HL-60 (cell line): Measurements from ENCODE around the gene CACNA1S.

Experiments
- DNase-seq, 2 experiments: peaks; one replicate each; pipeline ENCODE4 v3.0.0-alpha.2; 2010 to 2020; ENCODE audit warnings: low read depth in 1 of 2, low spot score in 1 of 2
- H3K27ac ChIP-seq: fragments of 250-450 bp; sonication (Bioruptor Pico); replicated peaks from 2 replicates; pipeline ENCODE4 v1.5.1; 2020; ENCODE audit warnings: mild to moderate bottlenecking, moderate library complexity
- H3K27me3 ChIP-seq: fragments of 250-450 bp; sonication (Bioruptor Pico); 2 replicates; pipeline ENCODE4 v1.5.1; 2021; ENCODE audit warnings: mild to moderate bottlenecking, moderate library complexity; ENCODE audit not compliant: insufficient read depth, poor library complexity, severe bottlenecking
- H3K4me3 ChIP-seq: replicated peaks from 2 replicates; pipeline ENCODE4 v1.5.1; 2011; ENCODE audit warnings: mild to moderate bottlenecking, control low read depth, low read length; ENCODE audit not compliant: insufficient read depth
- CTCF ChIP-seq: IDR thresholded peaks from one replicate; pipeline ENCODE4 v1.5.1; 2011; ENCODE audit warnings: low read length, control low read depth, inconsistent platforms; ENCODE audit not compliant: insufficient read depth
- GABPA ChIP-seq: IDR thresholded peaks from 2 replicates; pipeline ENCODE4 v1.6.1; 2012; ENCODE audit warnings: low read depth
- POLR2AphosphoS5 ChIP-seq: IDR thresholded peaks from 2 replicates; pipeline ENCODE4 v1.6.1; 2012; ENCODE audit warnings: low read depth
- REST ChIP-seq: IDR thresholded peaks from 2 replicates; pipeline ENCODE4 v1.6.1; 2012; ENCODE audit warnings: low read depth; ENCODE audit not compliant: insufficient replicate concordance
- SPI1 ChIP-seq: IDR thresholded peaks from 2 replicates; pipeline ENCODE4 v1.6.1; 2012; ENCODE audit warnings: low read depth, mild to moderate bottlenecking, borderline replicate concordance

The CACNA1S gene

DNA sequence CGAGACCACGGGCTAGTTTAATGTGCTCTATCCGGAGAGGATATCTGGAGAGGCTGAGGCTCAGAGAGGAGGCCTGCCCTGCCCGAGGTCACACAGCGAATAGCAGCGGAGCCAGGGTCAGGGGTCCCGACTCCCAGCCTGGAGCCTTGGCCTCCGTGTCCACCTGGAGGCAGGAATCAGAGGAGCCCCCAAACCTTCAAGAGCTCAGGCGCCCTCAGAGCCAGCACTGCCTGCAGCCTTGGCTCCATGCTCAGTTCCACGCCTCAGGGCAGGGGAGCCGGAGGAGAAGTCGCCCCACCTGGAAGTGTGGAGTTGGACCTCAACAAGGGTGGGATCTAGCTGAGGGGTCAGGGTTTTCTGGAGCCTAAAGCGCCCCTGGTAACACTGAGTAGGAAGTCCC lies 16.7 kb upstream of the CACNA1S start:
- Histone ChIP-seq H3K4me3 (no peak overlapping the region), H3K27me3 (no peaks in the 10 kb centered on the region), H3K27ac (no peak overlapping the region)
- TF ChIP-seq POLR2AphosphoS5 = no peak
- no peak for TF ChIP-seq CTCF
- no peak for TF ChIP-seq SPI1
- TF ChIP-seq REST = no peak
- no peak for TF ChIP-seq GABPA
- DNase-seq = no peak

- H3K27ac ChIP-seq = no peak overlapping the region
- no peaks in the 10 kb centered on the region for H3K27me3 ChIP-seq
- no peak overlapping the region for H3K4me3 ChIP-seq
- no peak for TF ChIP-seq POLR2AphosphoS5
- no peak for TF ChIP-seq SPI1
- no peak for TF ChIP-seq GABPA
- no peak for TF ChIP-seq CTCF
- TF ChIP-seq REST = no peak
- DNase-seq = no peak
Observed at GRCh38 chr1:201128476-201128875, 16.2 kb upstream of the CACNA1S start.

- DNase-seq = no peak
- Histone ChIP-seq H3K27me3 (no peaks in the 10 kb centered on the region), H3K4me3 (no peak overlapping the region), H3K27ac (no peak overlapping the region)
- TF ChIP-seq CTCF (no peak), REST (no peak), POLR2AphosphoS5 (no peak), GABPA (no peak), SPI1 (no peak)
Observed at GRCh38 chr1:201127755-201128455, 15.7 kb upstream of the CACNA1S start.
